ENCODE measurements around the gene CAPG.
"Not testable (repeated sequence)": the region's sequence is repeated elsewhere in the genome, so short reads cannot be mapped to it uniquely, and the experiment has no call there.

CAPG gene, protein sequence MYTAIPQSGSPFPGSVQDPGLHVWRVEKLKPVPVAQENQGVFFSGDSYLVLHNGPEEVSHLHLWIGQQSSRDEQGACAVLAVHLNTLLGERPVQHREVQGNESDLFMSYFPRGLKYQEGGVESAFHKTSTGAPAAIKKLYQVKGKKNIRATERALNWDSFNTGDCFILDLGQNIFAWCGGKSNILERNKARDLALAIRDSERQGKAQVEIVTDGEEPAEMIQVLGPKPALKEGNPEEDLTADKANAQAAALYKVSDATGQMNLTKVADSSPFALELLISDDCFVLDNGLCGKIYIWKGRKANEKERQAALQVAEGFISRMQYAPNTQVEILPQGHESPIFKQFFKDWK

DNA sequence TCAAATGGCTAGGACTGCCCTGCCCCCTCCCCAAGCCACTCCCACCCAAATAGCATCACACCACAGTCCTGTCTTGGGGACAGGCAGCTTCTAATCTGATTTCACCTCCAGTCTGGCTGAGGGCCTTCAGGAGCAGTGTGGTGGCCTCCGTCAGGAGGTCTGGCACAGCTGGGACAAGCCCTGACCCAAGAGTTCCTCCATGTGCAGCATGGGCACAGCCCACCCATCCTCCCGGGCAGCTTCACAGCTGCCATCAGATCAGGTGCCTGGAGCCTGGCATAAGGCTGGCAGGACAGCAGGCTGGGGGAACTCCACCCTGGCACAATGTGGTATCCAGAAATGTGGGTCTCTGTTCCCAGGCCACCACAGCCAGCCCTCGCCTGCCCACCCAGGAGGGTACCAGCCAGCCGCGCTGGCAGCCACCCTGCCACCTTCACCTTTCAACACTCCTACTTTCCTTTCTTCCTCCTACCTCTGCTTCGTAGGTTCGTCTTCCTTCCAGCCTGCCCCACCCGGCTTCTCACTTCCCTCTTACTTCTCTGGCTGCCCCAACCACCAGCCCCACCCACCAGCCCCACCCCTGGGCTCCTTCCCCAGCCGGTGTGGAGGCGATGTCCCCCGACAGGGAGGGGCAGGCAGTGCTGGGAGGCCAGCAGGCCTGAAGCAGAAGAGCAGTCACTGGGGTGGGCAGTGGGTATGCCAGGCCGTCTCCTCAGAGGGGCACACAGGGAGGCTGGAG, at the start of gene CAPG:
Gene CAPG, minus strand, starts transcription at position 522 of the 739 bp plus-strand sequence. CDS start 8,221 bp downstream, outside the sequence.
- DNase-seq = no peak

GRCh38 chr2:85459771-85460170, 49.6 kb upstream of the CAPG start:
- no peak for DNase-seq

DNA sequence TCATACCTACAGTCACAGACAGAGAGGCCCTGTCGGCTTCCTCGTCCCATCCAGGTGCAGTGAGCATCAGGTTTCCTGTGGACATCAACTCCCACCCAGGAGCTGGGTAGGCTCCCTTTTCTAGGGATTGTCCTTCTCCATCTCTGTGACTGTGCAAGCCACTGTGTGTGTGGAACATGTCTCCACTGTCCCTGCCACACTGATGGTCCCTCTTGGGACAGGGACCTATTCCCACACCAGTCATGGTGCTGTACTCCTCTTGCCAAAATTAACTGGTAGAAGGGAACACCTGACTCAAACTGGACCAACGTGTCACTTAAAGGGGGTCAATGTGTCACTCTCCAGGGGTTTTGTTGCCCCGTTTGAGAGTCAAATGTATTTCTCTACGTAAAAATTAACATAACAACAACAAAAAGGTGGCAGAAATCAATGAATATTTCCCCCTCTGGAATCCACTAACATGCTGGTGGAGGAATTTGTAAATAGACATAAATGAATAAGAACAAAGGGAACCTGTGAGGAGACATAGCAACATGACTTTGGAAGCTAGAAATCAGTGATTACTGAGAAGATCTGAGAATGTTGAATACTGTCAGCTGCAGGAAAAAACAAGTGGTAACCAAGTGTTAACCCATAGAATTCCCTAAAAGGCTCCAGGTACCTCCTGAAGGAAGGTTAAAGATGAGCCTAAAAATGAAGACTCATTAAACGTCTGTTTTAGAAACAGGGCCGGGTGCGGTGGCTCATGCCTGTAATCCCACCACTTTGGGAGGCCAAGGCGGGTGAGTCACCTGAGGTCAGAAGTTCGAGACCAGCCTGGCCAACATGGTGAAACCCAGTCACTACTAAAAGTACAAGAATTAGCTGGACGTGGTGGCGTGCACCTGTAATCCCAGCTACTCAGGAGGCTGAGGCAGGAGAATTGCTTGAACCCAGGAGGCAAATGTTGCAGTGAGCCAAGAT, 48.7 kb upstream of the CAPG start:
- DNase-seq = no peak

DNA sequence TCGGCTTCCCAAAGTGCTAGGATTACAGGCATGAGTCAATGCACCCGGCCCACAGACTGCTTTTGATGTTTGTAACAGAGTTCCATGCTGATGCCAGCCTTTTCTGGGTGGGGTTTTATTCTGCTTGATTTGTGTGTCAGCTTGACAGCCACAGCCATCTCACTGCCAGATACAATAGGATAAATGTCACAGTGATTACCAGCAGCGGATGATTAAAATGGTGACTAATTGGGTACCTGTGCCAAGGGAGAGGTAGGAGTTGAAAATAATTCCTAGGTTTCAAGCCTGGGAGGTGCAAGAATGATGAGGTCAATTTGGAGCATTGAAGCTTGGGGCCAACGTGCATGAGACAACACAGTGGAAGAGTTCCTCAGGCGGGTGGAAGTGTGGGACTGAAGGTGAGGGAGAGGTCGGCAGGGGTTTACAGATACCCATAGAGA, 47.7 kb upstream of the CAPG start:
- peak; percentile 40 for DNase-seq

GRCh38 chr2:85457043-85457442, 46.9 kb upstream of the CAPG start:
- DNase-seq = no peak

DNA sequence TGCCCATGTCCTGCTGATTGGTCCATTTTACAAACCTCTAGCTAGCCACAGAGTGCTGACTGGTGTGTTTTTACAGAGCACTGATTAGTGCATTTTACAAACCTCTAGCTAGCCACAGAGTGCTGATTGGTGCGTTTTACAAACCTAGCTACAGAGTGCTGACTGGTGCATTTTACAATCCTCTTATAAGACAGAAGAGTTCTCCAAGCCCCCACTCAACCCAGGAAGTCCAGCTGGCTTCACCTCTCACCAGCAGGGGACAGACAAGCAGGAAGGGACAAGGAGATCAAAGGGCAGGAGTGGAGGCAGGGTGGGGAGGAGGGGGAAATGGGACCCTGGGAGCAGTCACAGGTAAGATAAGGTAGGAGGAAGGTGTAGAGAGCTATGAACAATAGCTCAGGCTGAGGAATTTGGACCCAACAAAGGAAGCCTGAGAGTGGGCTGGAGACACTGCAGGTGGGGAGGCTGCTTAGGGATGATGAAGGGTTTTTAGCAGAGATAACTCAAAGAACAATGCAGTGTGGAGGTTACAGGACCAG, 45.5 kb upstream of the CAPG start:
- DNase-seq = no peak

GRCh38 chr2:85453571-85453970, 43.4 kb upstream of the CAPG start:
- DNase-seq = no peak

DNA sequence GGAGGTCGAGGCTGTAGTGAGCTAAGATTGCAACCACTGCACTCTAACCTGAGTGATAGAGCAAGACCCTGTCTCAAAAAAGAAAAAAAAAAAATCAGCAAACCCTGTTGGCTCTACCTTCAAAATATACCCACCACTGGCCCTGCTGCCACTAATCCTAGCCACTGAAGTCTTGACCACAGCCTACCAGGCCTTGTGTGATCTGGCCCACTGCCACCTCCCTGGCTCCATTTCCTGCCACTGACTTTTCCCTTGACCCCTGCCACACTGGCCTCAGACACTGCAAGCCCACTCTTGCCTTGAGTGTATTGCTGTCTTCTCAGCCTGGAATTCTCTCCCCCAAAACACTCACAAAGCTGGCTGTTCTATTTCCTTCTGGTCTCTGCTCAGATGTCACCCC, 42.1 kb upstream of the CAPG start:
- no peak for DNase-seq

DNA sequence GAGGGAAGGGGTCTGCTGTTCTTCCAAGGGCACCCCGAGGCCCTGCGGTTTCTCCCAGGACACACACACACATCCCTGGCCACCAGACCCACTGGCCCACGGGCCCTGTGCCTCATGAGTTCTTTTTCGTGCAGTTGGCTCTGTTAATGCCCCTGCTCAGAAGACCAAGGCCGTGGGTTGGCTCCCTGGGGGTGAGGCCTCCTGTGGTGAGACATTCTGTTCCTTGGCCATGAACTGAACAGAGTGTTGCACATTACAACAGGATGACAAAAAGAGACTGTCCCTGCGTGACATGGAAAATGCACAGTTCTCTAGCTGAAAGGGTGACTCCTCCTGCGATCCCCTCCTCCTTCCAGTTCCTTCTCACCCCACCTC, 39.0 kb upstream of the CAPG start:
- no peak for DNase-seq

GRCh38 chr2:85448461-85449213, 38.5 kb upstream of the CAPG start:
- DNase-seq = no peak

DNA sequence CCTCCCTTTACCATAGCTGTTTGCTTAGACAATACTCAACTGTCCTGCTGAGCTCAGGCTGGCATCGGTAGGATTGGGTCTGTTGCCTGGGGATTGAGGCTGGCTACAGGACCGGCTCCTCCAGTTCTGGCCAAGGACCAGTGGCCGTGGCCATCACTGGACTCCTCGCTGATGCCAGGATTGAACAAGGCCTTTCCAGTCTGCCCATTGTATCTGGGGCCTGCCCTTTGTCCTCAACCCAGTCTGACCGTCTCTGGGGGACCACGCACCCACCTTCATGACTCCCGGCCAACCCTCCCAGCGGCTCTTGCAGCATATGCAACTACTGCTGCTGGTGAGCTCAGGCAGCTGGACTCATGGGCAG, 37.0 kb upstream of the CAPG start:
- DNase-seq = no peak

- no peak for DNase-seq
Measured at GRCh38 chr2:85446296-85447221, 36.4 kb upstream of the CAPG start.

DNA sequence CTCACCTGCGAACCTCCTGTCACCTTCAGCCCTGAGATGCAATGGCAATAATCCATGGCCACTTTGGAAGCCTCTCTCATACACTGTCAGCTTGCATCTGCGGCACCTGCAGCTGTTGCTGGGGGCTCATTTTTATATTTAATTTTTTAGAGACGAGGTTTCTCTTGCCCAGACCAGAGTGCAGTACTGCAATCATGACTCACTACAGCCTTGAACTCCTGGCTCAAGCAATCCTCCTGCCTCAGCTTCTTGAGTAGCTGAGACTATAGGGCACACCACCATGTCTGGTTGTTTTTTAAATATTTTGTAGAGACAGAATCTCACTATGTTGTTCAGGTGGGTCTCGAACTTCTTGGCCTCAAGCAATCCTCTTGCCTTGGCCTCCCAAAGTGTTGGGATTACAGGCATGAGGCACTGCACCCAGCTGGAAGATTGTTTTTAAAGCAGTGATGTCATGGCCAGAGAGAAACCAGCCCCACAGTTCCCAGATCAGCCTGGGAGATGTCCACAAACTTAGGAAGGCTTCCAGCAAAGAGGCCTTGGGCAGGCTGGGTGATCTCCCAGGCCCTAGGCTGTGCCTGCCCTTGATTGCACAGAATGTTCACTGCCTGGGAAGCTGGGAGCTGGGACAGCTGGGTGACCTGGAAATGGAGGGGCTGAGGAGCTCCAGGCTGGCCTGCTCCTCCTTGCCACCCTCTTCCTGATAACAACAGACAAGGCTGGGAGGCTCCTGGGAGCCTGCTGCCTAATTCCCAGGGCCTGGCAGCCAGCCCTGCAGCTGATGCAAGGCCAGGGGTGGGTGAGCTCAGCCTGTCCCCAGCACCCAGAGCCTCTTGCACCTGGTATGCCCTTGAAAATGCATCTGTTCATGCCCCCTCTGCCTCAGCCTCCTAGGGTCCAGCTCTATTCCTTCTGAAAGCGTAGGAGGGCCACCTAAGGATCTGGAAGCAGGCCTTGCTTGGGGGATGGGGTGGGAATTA, 35.4 kb upstream of the CAPG start:
- DNase-seq = peak; percentile 8

- DNase-seq = no peak
Measured at GRCh38 chr2:85444629-85445172, 34.5 kb upstream of the CAPG start.

DNA sequence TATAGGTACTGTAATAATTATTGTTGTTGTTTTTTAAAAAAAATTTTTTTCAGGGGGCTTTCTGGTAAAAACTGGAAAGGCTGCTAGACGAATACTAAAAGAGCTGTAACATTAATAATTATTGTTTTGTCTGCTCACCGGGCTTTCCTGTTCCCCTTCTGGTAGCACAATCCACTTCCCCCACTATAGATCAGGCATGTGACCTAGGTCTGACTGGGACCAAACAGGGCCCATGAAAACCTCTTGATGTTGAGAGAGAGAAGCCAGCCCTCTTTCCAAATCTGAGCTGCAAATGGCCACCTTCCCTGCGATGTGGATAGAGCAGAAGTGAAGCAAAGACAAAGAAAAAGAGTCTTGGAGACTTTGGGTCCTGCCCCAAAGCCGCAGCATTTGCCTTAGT, 31.7 kb upstream of the CAPG start:
- DNase-seq = no peak

DNA sequence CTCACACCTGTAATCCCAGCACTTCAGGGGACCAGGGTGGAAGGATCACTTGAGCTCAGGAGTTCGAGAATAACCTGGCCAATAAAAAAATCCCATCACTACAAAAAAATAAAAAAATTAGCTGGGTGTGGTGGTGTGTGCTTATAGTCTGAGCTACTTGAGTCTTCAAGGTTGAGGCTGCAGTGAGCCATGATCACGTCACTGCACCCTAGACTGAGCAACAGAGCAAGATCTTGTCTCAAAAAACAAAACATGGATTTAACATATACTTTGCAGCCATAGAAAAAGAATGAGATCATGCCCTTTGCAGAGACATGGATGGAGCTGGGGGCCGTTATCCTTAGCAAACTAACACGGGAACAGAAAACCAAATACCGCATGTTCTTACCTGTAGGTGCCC, 30.6 kb upstream of the CAPG start:
- DNase-seq = no peak

GRCh38 chr2:85439986-85440385, 29.8 kb upstream of the CAPG start:
- no peak for DNase-seq

- DNase-seq = not testable (repeated sequence)
Measured at GRCh38 chr2:85439569-85439968, 29.4 kb upstream of the CAPG start.

DNA sequence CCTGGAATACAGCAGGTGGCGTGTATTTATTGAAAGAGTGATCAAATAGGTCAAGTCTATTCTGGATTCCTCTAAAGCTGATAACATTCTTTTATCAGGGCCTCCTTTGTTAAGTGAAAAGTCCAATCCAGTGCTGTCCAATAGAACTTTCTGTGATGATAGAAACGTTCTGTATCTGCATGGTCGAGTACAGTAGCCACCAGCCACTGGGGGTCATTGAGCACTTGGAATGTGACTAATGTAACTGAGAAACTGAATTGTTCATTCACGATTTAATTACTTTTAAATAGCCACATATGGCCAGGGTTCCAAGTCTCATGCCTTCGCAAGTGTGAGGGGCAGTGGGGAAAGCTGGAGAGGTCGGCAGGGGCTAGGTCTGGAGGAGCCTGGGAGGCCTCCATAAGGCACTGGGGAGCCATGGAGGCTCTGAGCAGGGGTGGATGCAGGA, 28.9 kb upstream of the CAPG start:
- no peak for DNase-seq
